PC-9 (cell line): ENCODE measurements around the gene RAMP1. TPM values are rescaled to one million over a fixed set of nuclear protein-coding genes. Genes with fewer than 3 reads are reported as not detected.

Experiments used
- Bru-seq: library from RNA; stranded (reverse); fragments of 400-500 nt; gene quantifications from one replicate; lab custom pipeline; 2021; lab: Mats Ljungman, UMichigan
- BruChase-seq, 2 experiments: library from RNA; stranded (reverse); fragments of 400-500 nt; gene quantifications; one replicate each; lab custom pipeline; 2021; lab: Mats Ljungman, UMichigan
- BruUV-seq: library from RNA; stranded (reverse); fragments of 400-500 nt; replicated peaks from 2 replicates; lab custom pipeline; 2021; lab: Mats Ljungman, UMichigan
- CTCF ChIA-PET: fragments of 300-600 bp; sonication (Branson Sonifier 250); formaldehyde crosslinking; loops from one replicate; lab custom pipeline; 2022; ENCODE audit warnings: antibody characterized with exemption; lab: Charles Lee
- POLR2A ChIA-PET: fragments of 300-600 bp; sonication (Branson Sonifier 250); formaldehyde crosslinking; loops from one replicate; lab custom pipeline; 2022; ENCODE audit warnings: antibody characterized with exemption; ENCODE audit not compliant: unreplicated experiment; lab: Charles Lee
- DNase-seq, 2 experiments: peaks; one replicate each; pipeline versions ENCODE4 v3.0.0 to v3.0.0-alpha.2; 2015 to 2022; ENCODE audit warnings: mixed read lengths in 1 of 2
- H2AFZ ChIP-seq: fragments of 200-600 bp; sonication (generic); 2 replicates; pipeline ENCODE4 v1.8.1; 2017; ENCODE audit warnings: antibody characterized with exemption
- H3F3A ChIP-seq: fragments of 200-600 bp; sonication (generic); 2 replicates; pipeline ENCODE4 v1.8.1; 2017; ENCODE audit warnings: antibody characterized with exemption, mild to moderate bottlenecking, low read depth; ENCODE audit not compliant: insufficient read depth
- H3K27ac ChIP-seq: fragments of 200-600 bp; sonication (generic); 2 replicates; pipeline ENCODE4 v1.6.1; 2016; ENCODE audit warnings: mixed run types
- H3K27me3 ChIP-seq: fragments of 200-600 bp; sonication (generic); 2 replicates; pipeline ENCODE4 v1.6.1; 2016; ENCODE audit warnings: low read depth, mixed run types; ENCODE audit not compliant: insufficient read depth
- H3K36me3 ChIP-seq: fragments of 200-600 bp; sonication (generic); 2 replicates; pipeline ENCODE4 v1.6.1; 2016; ENCODE audit warnings: low read depth, mixed run types
- H3K4me1 ChIP-seq: fragments of 200-600 bp; sonication (generic); replicated peaks from 2 replicates; pipeline ENCODE4 v1.6.1; 2016; ENCODE audit warnings: mixed run types; ENCODE audit not compliant: insufficient read depth
- H3K4me2 ChIP-seq: fragments of 200-600 bp; sonication (generic); 2 replicates; pipeline ENCODE4 v1.6.1; 2017; ENCODE audit warnings: mixed run types
- H3K4me3 ChIP-seq: fragments of 200-600 bp; sonication (generic); 2 replicates; pipeline ENCODE4 v1.6.1; 2016; ENCODE audit warnings: mixed run types
- H3K79me2 ChIP-seq: fragments of 200-600 bp; sonication (generic); 2 replicates; pipeline ENCODE4 v1.6.1; 2017; ENCODE audit warnings: low read depth, mixed run types
- H3K9me2 ChIP-seq: fragments of 200-600 bp; sonication (generic); 2 replicates; pipeline ENCODE4 v1.8.1; 2017; ENCODE audit warnings: mild to moderate bottlenecking; ENCODE audit not compliant: insufficient read depth
- H3K9me3 ChIP-seq: fragments of 200-600 bp; sonication (generic); 2 replicates; pipeline ENCODE4 v1.8.1; 2016; ENCODE audit warnings: low read depth; ENCODE audit not compliant: insufficient read depth
- H4K20me1 ChIP-seq: fragments of 200-600 bp; sonication (generic); 2 replicates; pipeline ENCODE4 v1.8.1; 2017; ENCODE audit not compliant: insufficient read depth
- CTCF ChIP-seq: fragments of 200-600 bp; sonication (generic); conservative IDR thresholded peaks from 2 replicates; pipeline ENCODE4 v1.6.1; 2017; ENCODE audit warnings: mixed run types, antibody characterized with exemption, mild to moderate bottlenecking, moderate library complexity
- EZH2 ChIP-seq: fragments of 200-600 bp; sonication (generic); IDR thresholded peaks from 2 replicates; pipeline ENCODE4 v1.8.0; 2017; ENCODE audit warnings: antibody characterized with exemption, low read depth
- intact Hi-C: fragments of 100-400 bp; cut with micrococcal nuclease; formaldehyde crosslinking; loops from one replicate; pipeline ENCODE4 v1.10.0; 2022; ENCODE audit not compliant: unreplicated experiment
- long read RNA-seq: library from polyadenylated mRNA; stranded (forward); transcript quantifications from one replicate; pipeline ENCODE4 v2.0.0, GENCODE V29; 2022
- total RNA-seq: library from RNA; stranded (reverse); gene quantifications from 2 replicates; pipeline ENCODE4 v1.2.3, GENCODE V29; 2021

Gene RAMP1
- total RNA-seq (48.5 and 48.7 TPM in 2 replicates), Bru-seq, nascent RNA (percentile 65 among the genes with signal in this experiment), BruChase-seq, experiment 1, labeled RNA remaining after a 2-hour chase (percentile 64 among the genes with signal in this experiment), BruChase-seq, experiment 2, labeled RNA remaining after a 6-hour chase (percentile 56 among the genes with signal in this experiment)
- long read RNA-seq, transcript RAMP1-201 (3 exons, 910 nt): major isoform, 45 of 77 reads
- long read RNA-seq, transcript RAMP1-203 (3 exons, 857 nt): minor isoform, 6 of 77 reads
- long read RNA-seq, partial matches to known transcripts: 4 of 77 reads
- long read RNA-seq, other reads (novel, unspliced or antisense): 18 of 77 reads

- Histone ChIP-seq H3K4me3 (peak within 1 kb of the TSS; percentile 64), H3K4me2 (peak within 1 kb of the TSS; percentile 83), H2AFZ (peak within 1 kb of the TSS; percentile 79), H3K36me3 (no peaks in the 10 kb centered on the region), H3K27me3 (no peaks in the 10 kb centered on the region), H3K4me1 (peaks cover 55% of the 10 kb centered on the region), H3K9me2 (no peaks in the 10 kb centered on the region), H3F3A (peaks cover 34% of the 10 kb centered on the region), H3K27ac (peak within 1 kb of the TSS; percentile 62), H4K20me1 (no peaks in the 10 kb centered on the region), H3K9me3 (no peaks in the 10 kb centered on the region), H3K79me2 (peaks cover 51% of the 10 kb centered on the region)
- ChIA-PET POLR2A (interaction anchor here (0.7 kb wide), 1 partner anchor 324 kb away, joined by 3 read pairs; no protein-coding TSS in a partner anchor), CTCF (interaction anchor here (1.0 kb wide), 1 partner anchor 57 kb away, joined by 3 read pairs; no protein-coding TSS in a partner anchor)
- BruUV-seq: no TSS peak
- DNase-seq: peak; percentile 51 to 57
- intact Hi-C loops: loop anchor here (2.0 to 10.0 kb wide), 4 partner anchors 165 to 383 kb away; partner anchors contain the start of genes HES6, RAB17 and SCLY
- TF ChIP-seq CTCF (no peak), EZH2 (no peak)
Measured at GRCh38 chr2:237859533-237860272, at the start of gene RAMP1. Gene RAMP1 (plus strand): TSS chr2:237859623. CDS start chr2:237859676, 53 bp downstream.

GRCh38 chr2:237815637-237816036 is 43.8 kb upstream of the RAMP1 start:
- Histone ChIP-seq H3K27me3 (no peaks in the 10 kb centered on the region), H3K9me2 (no peaks in the 10 kb centered on the region; the same call in 1 of the 2 replicates), H3K4me1 (peaks cover 20% of the 10 kb centered on the region), H3K9me3 (no peaks in the 10 kb centered on the region), H3K36me3 (no peaks in the 10 kb centered on the region), H3K4me3 (no peak overlapping the region), H3F3A (peaks cover 17% of the 10 kb centered on the region), H3K27ac (no peak overlapping the region), H2AFZ (no peak overlapping the region), H3K79me2 (no peaks in the 10 kb centered on the region), H4K20me1 (no peaks in the 10 kb centered on the region), H3K4me2 (no peak overlapping the region)
- POLR2A ChIA-PET: no interaction called here
- TF ChIP-seq EZH2: no peak
- no peak for TF ChIP-seq CTCF
- DNase-seq: no peak
- CTCF ChIA-PET: no interaction called here
- BruUV-seq: no TSS peak
- intact Hi-C loops: no loop called here

GRCh38 chr2:237816531-237816930 is 42.9 kb upstream of the RAMP1 start:
- DNase-seq: no peak
- Histone ChIP-seq H3K36me3 (no peaks in the 10 kb centered on the region), H3K4me2 (no peak overlapping the region), H3K4me3 (no peak overlapping the region), H3K9me2 (no peaks in the 10 kb centered on the region; the same call in 1 of the 2 replicates), H3K27ac (no peak overlapping the region), H4K20me1 (no peaks in the 10 kb centered on the region), H3K4me1 (peaks cover 20% of the 10 kb centered on the region), H3K79me2 (no peaks in the 10 kb centered on the region), H2AFZ (no peak overlapping the region), H3F3A (peaks cover 17% of the 10 kb centered on the region), H3K9me3 (no peaks in the 10 kb centered on the region), H3K27me3 (no peaks in the 10 kb centered on the region)
- TF ChIP-seq EZH2 (no peak), CTCF (no peak)
- no TSS peak for BruUV-seq
- ChIA-PET POLR2A (no interaction called here), CTCF (interaction anchor here (1.4 kb wide), 1 partner anchor 9 kb away, joined by 3 read pairs; no protein-coding TSS in a partner anchor)
- intact Hi-C loops: no loop called here
